ENCODE data around the gene ANO4.

Gene ANO4

DNA sequence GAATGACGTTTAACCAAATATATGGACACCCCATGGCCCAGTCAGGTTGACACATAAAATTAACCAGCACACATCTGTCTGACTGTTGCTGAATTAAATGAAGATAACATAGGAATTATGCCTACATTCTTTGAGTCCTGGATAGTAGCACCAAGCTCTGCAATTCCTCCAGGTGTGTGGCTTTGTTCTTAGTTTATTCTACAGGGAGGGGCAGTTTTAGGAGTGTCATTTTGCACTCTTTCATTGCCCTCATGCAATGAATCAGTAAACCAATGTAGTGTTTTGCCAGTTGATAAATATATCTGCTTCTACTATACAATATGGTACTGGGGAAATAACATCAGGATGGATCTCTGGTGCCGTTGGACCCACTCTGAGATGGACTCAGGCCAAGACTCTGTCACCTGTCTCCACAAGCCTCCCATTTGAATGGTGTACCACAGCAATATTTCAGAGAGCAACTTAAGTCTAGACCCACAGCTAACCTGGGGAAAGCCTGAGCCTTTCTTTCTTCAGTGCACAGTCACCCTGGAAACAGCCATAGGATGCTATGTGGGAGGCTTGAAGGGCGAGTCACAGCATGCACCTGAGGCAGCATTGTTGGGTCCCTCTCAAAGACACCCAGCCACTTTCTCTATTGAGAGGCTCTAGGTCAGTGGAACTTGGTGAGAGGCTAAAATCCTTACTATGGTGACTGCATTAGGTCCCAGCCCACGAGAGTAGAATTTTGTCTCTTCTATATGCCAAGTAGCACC is 73.2 kb downstream of the ANO4 start:
- TF ChIP-seq POLR2A (IDR thresholded peaks at IDR 0.05; ENCODE audit: low read depth, low read length), result no peak
- FAIRE-seq (no peak), DNase-seq (ENCODE audit: insufficient read length, low spot score) (no peak)

DNA sequence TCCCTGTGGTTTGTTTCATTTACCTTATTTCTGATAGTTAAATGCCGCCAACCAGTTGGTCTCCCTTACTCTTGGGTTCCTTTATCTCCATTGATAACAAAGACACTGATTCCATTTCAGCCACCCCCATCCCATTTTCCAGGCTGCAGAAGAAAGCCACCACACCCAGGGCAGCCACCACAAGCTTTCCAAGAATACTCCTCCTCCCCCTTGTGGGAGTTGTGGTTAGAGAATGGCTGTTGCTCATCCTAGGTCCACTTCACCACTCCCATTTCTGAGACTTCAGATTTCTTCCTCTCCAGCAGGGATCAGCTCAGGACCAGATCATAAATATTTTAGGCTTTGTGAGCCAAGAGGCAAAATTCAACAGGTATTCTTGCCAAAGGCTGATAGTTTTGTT is 73.9 kb downstream of the ANO4 start:
- FAIRE-seq (no peak), DNase-seq (ENCODE audit: insufficient read length, low spot score) (peak; percentile 11)
- no peak for TF ChIP-seq POLR2A (IDR thresholded peaks at IDR 0.05; ENCODE audit: low read depth, low read length)

DNA sequence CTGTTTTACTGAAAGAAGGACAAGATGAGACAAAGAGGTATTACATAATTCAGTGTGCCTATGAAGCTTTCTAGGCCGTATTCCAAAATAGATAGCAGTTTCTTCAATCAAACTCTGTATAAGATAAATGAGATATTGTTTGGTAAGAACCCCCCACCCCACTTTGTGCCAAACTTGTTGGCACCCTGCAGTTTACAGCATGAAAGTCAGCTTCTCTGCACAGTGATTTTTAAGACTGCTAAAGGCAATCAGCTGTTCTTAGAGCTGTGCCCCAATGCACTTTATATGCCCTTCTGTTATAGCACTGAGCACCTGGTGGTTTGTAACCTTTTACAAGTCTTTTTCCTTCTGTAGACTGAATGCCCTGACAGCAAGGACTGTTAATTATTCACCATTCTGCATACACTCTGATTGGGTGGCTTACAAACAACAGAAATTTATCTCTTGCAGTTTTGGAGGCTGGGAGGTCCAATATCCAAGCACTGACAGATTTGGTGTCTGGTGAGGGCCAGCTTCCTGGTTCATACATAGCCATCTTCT is 76.7 kb downstream of the ANO4 start:
- FAIRE-seq, result no peak
- TF ChIP-seq POLR2A (IDR thresholded peaks at IDR 0.05; ENCODE audit: low read depth, low read length), result no peak
- no peak for DNase-seq (ENCODE audit: insufficient read length, low spot score)

DNA sequence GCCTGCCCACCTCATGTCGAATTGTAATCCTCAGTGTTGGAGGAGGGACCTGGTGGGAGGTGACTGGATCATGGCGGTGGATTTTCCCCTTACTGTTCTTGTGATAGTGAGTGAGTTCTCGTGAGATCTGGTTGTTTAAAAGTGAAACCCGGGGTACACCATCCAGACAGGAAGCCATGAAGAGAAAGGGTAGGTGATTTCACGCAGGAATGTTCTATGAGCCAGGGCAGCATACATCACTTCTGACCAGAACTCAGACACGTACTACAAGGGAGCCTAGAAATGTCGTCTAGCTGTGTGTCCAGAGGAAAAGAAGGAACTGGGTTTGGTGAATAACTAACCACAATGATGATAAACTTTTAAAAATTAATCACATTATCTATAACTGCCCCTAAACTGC is 80.6 kb downstream of the ANO4 start:
- TF ChIP-seq POLR2A (IDR thresholded peaks at IDR 0.05; ENCODE audit: low read depth, low read length), result no peak
- FAIRE-seq, result no peak

DNA sequence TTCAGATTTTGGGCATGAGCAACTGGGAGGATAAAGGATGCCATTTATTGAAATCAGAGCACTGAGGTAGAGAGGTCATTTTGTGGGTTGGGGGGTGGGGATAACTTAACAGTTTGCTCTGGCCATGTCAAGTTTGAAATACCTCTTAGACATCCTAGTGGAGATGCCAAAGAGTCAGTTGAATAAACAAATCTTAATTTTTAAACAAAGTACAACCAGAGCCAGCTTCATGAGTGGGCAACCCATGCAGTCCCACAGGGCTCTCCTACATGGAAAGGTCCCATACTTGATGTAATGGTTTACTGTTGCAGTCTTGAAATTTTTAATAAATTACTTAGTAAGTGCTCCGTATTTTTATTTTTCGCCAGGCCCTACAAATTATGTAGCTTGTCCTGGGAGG is 81.2 kb downstream of the ANO4 start:
- TF ChIP-seq POLR2A (IDR thresholded peaks at IDR 0.05; ENCODE audit: low read depth, low read length), result no peak
- no peak for DNase-seq (ENCODE audit: insufficient read length, low spot score)
- FAIRE-seq, result no peak

More for the DNA sequence above, 80.6 kb downstream of the ANO4 start:
- no peak for DNase-seq (ENCODE audit: insufficient read length, low spot score)

DNA sequence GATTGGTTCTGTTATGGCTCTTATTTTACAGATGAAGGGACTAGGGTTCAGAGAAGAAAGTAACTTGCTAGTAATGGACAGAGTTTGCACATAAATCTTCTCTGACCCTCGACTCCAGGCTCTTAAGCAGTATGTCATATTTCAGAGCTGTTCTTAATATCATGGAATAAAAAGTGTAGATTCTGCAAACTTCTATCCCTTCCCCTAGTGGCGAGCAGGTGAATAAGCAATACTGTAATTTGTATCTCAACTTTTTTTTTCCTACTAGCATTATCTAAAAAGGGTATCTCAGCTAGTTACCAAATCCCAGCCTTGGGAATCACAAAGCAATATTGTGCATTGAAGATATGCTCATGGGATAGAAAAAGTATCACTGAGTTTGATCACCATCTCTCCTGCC is 83.2 kb downstream of the ANO4 start:
- no peak for TF ChIP-seq POLR2A (IDR thresholded peaks at IDR 0.05; ENCODE audit: low read depth, low read length)
- DNase-seq (ENCODE audit: insufficient read length, low spot score) (peak; percentile 10), FAIRE-seq (no peak)

DNA sequence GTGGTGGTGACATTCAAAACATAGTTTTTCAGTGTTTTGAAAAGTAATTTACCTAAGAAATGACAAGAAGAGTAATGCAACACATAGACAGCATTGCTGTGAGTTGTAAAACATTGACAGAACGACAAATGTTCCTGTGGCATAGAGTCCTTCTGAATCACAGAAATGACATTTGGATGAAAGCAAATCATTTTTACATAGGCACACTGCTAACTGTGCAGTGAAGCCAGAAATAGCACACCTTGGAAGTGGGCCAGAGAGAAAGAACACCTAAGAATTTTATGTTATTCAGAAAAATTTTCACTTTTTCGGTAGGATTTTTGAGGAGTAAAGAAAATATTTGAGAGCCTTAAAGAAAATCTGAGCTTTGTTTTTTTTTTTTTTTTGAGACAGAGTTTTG is 100.6 kb downstream of the ANO4 start:
- DNase-seq (ENCODE audit: insufficient read length, low spot score), result no peak
- TF ChIP-seq POLR2A (IDR thresholded peaks at IDR 0.05; ENCODE audit: low read depth, low read length), result no peak
- no peak for FAIRE-seq

DNA sequence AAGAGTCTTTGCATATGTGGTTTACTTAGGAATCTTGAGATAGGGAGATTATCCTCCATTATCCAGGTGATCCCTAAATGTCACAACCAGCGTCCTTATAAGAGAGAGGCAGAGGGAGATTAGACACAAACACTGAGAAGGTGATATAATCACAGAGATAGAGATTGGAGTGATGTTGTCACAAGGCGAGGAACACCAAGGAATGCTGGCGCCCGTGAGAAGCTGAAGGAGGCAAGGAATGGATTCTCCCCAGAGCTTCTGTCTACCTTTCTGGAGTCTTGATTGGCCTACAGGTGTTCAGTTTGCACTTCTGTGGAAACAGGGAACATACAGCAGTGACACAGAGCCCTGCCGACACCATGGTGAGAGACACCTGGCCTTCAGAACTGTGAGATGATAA is 101.6 kb downstream of the ANO4 start:
- FAIRE-seq, result no peak
- no peak for DNase-seq (ENCODE audit: insufficient read length, low spot score)
- TF ChIP-seq POLR2A (IDR thresholded peaks at IDR 0.05; ENCODE audit: low read depth, low read length), result no peak

DNA sequence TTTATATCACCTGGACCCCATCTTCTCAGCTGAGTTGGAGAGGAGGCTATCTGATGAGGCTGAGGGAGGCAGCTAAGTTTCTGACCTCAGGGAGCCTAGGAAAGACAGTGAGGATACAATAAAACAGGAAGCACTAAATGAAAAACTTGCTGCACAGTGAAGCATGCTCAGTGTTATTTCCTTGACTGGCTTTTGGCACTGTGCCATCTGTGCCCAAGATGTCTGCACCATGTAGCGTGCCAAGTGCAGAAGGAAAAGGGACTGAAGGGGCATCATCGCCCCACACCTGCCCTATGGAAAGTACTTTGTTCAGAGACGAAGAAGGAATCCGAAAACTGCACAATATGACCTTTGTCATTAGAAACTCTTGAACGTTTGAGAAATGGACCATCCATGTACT is 102.7 kb downstream of the ANO4 start:
- FAIRE-seq (no peak), DNase-seq (ENCODE audit: insufficient read length, low spot score) (no peak)
- TF ChIP-seq POLR2A (IDR thresholded peaks at IDR 0.05; ENCODE audit: low read depth, low read length), result no peak

DNA sequence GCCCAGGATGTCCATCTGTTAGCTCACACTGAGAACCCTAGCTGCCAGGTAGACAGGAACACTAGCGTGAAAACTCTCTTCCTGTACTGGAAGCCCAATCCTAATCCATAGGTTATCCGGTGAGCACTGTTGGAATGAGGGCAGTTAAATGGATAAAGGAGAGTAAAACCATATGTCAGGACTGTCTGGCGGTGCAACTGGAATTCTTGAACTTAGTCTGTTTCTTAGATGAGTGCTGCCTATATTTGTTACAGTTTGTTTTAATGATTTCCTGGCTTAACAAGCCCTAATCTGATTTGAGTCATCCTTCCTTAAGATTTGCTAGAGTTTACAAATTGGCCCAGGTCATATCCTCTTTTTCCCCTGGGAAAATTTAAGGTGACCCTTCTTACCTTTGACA is 104.7 kb downstream of the ANO4 start:
- no peak for TF ChIP-seq POLR2A (IDR thresholded peaks at IDR 0.05; ENCODE audit: low read depth, low read length)
- no peak for DNase-seq (ENCODE audit: insufficient read length, low spot score)

DNA sequence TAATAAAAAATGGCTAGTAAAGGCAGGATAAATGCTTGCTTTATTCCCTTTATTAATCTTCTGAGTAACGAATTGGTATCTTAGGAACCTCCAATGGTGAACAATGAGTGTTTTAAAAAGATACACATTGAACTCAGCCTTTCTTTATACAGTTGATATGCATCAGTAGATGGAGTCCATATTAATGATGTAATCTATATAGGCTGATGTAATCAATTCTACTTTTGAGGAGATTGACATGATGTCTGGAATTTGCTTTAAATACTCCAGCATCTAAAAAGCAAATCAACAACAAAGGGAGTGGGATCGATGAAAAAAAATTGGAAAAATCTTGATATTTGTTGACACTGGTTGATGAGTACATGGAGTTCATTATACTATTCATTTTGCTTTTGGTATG is 106.2 kb downstream of the ANO4 start:
- FAIRE-seq, result no peak
- no peak for TF ChIP-seq POLR2A (IDR thresholded peaks at IDR 0.05; ENCODE audit: low read depth, low read length)
- DNase-seq (ENCODE audit: insufficient read length, low spot score), result no peak

More for the DNA sequence above, 104.7 kb downstream of the ANO4 start:
- no peak for FAIRE-seq

DNA sequence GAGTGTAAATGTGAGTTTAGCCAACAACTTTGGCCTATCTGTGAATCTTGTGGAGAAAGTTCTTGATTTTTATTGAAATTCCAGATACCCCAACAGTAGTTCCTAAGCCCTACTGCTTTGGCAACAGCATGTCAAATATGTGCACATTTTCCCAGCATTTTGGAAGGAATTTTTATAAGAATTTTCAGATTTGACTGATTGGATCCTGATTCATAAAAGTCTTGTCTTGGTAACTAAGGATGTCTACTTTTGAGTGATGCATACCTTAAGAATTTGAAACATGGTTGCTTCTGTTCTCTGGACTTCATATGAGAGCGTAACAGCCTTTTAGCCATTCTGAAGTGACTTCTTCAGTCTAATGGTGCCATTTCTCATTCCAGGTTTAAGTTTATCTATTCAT is 106.7 kb downstream of the ANO4 start:
- TF ChIP-seq POLR2A (IDR thresholded peaks at IDR 0.05; ENCODE audit: low read depth, low read length), result no peak
- DNase-seq (ENCODE audit: insufficient read length, low spot score), result no peak
- no peak for FAIRE-seq

DNA sequence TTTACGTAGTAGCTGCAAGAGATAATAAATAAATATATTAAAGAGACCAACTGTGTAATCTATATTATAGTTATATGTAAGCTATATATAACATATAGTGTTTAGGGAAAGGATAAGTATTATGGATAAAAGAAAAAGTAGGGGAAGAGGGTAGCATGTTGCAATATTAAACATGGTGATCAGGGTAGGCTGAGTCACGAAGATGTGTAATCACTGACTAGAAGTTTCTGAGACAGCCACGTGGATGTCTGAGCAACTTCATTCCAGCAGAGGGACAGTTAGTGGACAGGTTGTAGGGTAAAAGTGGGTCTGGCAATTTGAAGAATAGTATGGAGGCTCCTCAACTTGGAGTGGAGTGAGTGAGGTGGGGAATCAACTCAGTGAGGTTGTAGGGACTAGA is 109.7 kb downstream of the ANO4 start:
- DNase-seq (ENCODE audit: insufficient read length, low spot score) (no peak), FAIRE-seq (no peak)
- no peak for TF ChIP-seq POLR2A (IDR thresholded peaks at IDR 0.05; ENCODE audit: low read depth, low read length)

DNA sequence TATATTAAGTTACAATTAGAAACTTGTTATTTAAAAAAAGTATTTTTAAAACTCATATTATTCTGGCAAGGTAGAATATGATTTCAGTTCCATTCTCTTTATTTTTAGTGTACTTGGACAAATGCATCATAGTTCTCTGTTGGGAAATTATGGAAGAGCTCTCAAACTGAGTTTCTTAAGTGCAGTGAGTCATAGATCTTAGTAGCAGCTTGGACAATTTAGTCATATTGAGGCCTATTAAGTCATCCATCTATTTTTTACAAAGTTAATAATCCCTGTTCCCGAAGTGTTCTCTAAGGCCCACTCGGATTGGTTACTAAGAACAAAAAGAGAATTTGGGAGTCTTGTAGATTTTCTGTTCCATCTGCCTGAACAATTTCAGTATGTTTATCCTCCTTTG is 113.9 kb downstream of the ANO4 start:
- TF ChIP-seq POLR2A (IDR thresholded peaks at IDR 0.05; ENCODE audit: low read depth, low read length), result no peak
- FAIRE-seq (no peak), DNase-seq (ENCODE audit: insufficient read length, low spot score) (no peak)

DNA sequence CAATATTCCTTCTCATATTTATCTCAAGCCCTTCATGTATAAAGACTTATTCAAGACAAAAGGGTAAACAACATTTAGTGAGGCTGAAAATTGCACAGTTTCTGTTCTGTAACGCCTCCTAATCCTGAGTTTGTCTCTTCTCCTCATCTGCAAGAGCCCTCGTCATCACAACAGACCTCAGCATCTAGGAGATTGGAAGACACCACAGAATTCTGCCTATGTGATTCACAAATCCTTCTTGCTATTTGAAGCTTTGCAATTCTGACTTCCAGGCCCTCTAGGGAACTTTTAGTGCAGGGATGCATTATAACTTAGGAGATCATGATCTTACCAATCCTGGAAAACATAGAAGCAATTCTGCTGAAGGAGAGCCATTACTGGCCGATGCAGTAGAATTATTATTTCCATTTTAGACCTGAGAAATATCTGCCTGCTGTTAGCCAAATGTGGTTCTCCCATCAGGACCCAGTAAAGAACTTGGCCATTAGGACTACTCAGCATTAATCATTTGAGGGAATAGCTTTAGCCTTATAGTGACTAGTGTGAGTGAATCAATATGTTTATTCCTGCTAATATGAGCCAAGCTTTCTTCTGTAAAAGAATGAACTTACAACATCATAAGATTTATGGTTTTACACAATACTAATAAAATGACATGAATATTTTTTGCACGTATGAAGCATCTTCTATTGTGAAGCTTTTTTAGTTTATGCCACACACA is 119.5 kb downstream of the ANO4 start:
- FAIRE-seq (no peak), DNase-seq (ENCODE audit: insufficient read length, low spot score) (no peak)
- no peak for TF ChIP-seq POLR2A (IDR thresholded peaks at IDR 0.05; ENCODE audit: low read depth, low read length)
